Thyroid gland (tissue), 4 donors: ENCODE results near the gene PAM. TPM values are rescaled to one million over a fixed set of nuclear protein-coding genes. Genes with fewer than 3 reads are reported as not detected.

ENCODE experiments used
- DNase-seq, 2 donors: peaks; one replicate each; pipeline ENCODE4 v3.0.0-alpha.2; 2019
- H3K27ac ChIP-seq, 3 donors: fragments of 200-600 bp; sonication (generic); 1 replicate in 2 of 3; 2 replicates in 1 of 3; pipeline ENCODE4 v1.5.1; 2016 to 2019; ENCODE audit warnings: mild to moderate bottlenecking in 1 of 3, moderate library complexity in 1 of 3
- H3K27me3 ChIP-seq: fragments of 200-600 bp; sonication (generic); one replicate; pipeline ENCODE4 v1.5.1; 2019
- H3K36me3 ChIP-seq, 2 donors: fragments of 200-600 bp; sonication (generic); one replicate each; pipeline ENCODE4 v1.5.1; 2016 to 2019
- H3K4me1 ChIP-seq, 2 donors: fragments of 200-600 bp; sonication (generic); one replicate each; pipeline ENCODE4 v1.5.1; 2017 to 2019
- H3K4me3 ChIP-seq, 3 donors: fragments of 200-600 bp; sonication (generic); replicated peaks in 1 of 3; 1 replicate in 2 of 3; 2 replicates in 1 of 3; pipeline ENCODE4 v1.5.1; 2016; ENCODE audit warnings: mild to moderate bottlenecking in 1 of 3
- H3K9me3 ChIP-seq: fragments of 200-600 bp; sonication (generic); one replicate; pipeline ENCODE4 v1.5.1; 2017
- CTCF ChIP-seq, 6 experiments: fragments of 200-600 bp in 3 of 6; fragments of 450-650 bp in 3 of 6; sonication (generic) in 3 of 6; IDR thresholded peaks; one replicate each; pipeline ENCODE4 v1.5.1; 2016 to 2019; ENCODE audit warnings: antibody characterized with exemption in 6 of 6, mild to moderate bottlenecking in 2 of 6, inconsistent platforms in 1 of 6, moderate library complexity in 1 of 6
- POLR2A ChIP-seq, 2 donors: fragments of 450-650 bp; IDR thresholded peaks; one replicate each; pipeline ENCODE4 v1.6.1; 2017; ENCODE audit warnings: antibody characterized with exemption in 2 of 2, mild to moderate bottlenecking in 2 of 2, moderate library complexity in 1 of 2
- WGBS, 2 donors: methylation state at CpG; one replicate each; pipeline ENCODE4 v1.1.5; 2017; 5-methylcytosine and 5-hydroxymethylcytosine counted together
- intact Hi-C: fragments of 100-400 bp; cut with DNase I; formaldehyde crosslinking; loops from one replicate; pipeline ENCODE4 v1.15.1; 2023
- total RNA-seq, 4 donors: library from RNA; depleted of rRNA; stranded (reverse); fragments of >200 nt; gene quantifications; one replicate each; pipeline ENCODE4 v1.2.3, GENCODE V29; 2016

PAM gene
- total RNA-seq, 4 donors from 2014 or later = 175 to 250 (median 202) TPM

- Histone ChIP-seq H3K4me3 (no peak overlapping the region), H3K27me3 (no peaks in the 10 kb centered on the region), H3K27ac (no peak overlapping the region), H3K4me1 (peaks cover 7 to 34% of the 10 kb centered on the region in 2 donors), H3K9me3 (no peaks in the 10 kb centered on the region), H3K36me3 (no peaks in the 10 kb centered on the region)
- intact Hi-C loops = no loop called here
- TF ChIP-seq POLR2A (IDR thresholded peaks at IDR 0.05) (no peak), CTCF (IDR thresholded peaks at IDR 0.05) (no peak)
- no peak for DNase-seq
- WGBS, 2 donors = 96 to 97% methylated on average over 5 of the region's 5 CpGs
These were observed 43.1 kb downstream of the PAM start for GRCh38 chr5:102798104-102798785.

- H3K4me1 ChIP-seq = peaks cover 7 to 34% of the 10 kb centered on the region in 2 donors
- no peaks in the 10 kb centered on the region for H3K9me3 ChIP-seq
- no peaks in the 10 kb centered on the region for H3K36me3 ChIP-seq
- no peak for TF ChIP-seq POLR2A (IDR thresholded peaks at IDR 0.05)
- no peak for TF ChIP-seq CTCF (IDR thresholded peaks at IDR 0.05)
- H3K27me3 ChIP-seq = no peaks in the 10 kb centered on the region
- no peak for DNase-seq
- intact Hi-C loops = no loop called here
- WGBS, 2 donors = 45 to 54% methylated on average over 2 of the region's 2 CpGs
- no peak overlapping the region for H3K4me3 ChIP-seq
- H3K27ac ChIP-seq = no peak overlapping the region
These were observed 43.9 kb downstream of the PAM start for GRCh38 chr5:102799017-102799416.

GRCh38 chr5:102800427-102800826, 45.3 kb downstream of the PAM start:
- no peak for DNase-seq
- Histone ChIP-seq H3K36me3 (no peaks in the 10 kb centered on the region), H3K27me3 (no peaks in the 10 kb centered on the region), H3K9me3 (no peaks in the 10 kb centered on the region), H3K27ac (no peak overlapping the region), H3K4me1 (peaks cover 7 to 28% of the 10 kb centered on the region in 2 donors), H3K4me3 (no peak overlapping the region)
- 68 to 71% methylated on average over 2 of the region's 2 CpGs for WGBS, 2 donors
- no peak for TF ChIP-seq CTCF (IDR thresholded peaks at IDR 0.05)
- no peak for TF ChIP-seq POLR2A (IDR thresholded peaks at IDR 0.05)
- intact Hi-C loops = no loop called here

GRCh38 chr5:102801371-102801770, 46.3 kb downstream of the PAM start:
- 13 to 20% methylated on average over 3 of the region's 3 CpGs for WGBS, 2 donors
- H3K4me1 ChIP-seq = peaks cover 7 to 28% of the 10 kb centered on the region in 2 donors
- no peak for DNase-seq
- H3K4me3 ChIP-seq = no peak overlapping the region
- no peak overlapping the region for H3K27ac ChIP-seq
- no peaks in the 10 kb centered on the region for H3K36me3 ChIP-seq
- intact Hi-C loops = no loop called here
- no peak for TF ChIP-seq POLR2A (IDR thresholded peaks at IDR 0.05)
- no peak for TF ChIP-seq CTCF (IDR thresholded peaks at IDR 0.05)
- H3K9me3 ChIP-seq = no peaks in the 10 kb centered on the region
- no peaks in the 10 kb centered on the region for H3K27me3 ChIP-seq

- Histone ChIP-seq H3K4me3 (no peak overlapping the region), H3K27ac (no peak overlapping the region), H3K27me3 (no peaks in the 10 kb centered on the region), H3K36me3 (no peaks in the 10 kb centered on the region), H3K9me3 (no peaks in the 10 kb centered on the region), H3K4me1 (peaks cover 7 to 28% of the 10 kb centered on the region in 2 donors)
- DNase-seq = no peak
- WGBS, 2 donors = 87 to 91% methylated on average over 6 of the region's 6 CpGs
- no peak for TF ChIP-seq POLR2A (IDR thresholded peaks at IDR 0.05)
- no peak for TF ChIP-seq CTCF (IDR thresholded peaks at IDR 0.05)
- intact Hi-C loops = no loop called here
These were observed 47.8 kb downstream of the PAM start for GRCh38 chr5:102802708-102803458.
